GM12878 (cell line): ENCODE measurements around the gene LPCAT3. TPM values are rescaled to one million over a fixed set of nuclear protein-coding genes. Genes with fewer than 3 reads are reported as not detected.

Source experiments
- ATAC-seq: fragments of 200-7000 bp; cut with Tn5 transposase; 3 replicates; pipeline ENCODE4 v1.9.1; 2020; ENCODE audit warnings: mild to moderate bottlenecking, moderate library complexity
- BruUV-seq: library from RNA; stranded (reverse); fragments of 400-500 nt; replicated peaks from 2 replicates; lab custom pipeline; 2021; lab: Mats Ljungman, UMichigan
- CTCF ChIA-PET: fragments of 300-600 bp; sonication (Branson Sonifier 250); formaldehyde crosslinking; extraction: SDS; loops from one replicate; lab custom pipeline; 2021; ENCODE audit warnings: inconsistent platforms; lab: Yijun Ruan, JAX
- POLR2A ChIA-PET: fragments of 350-600 bp; formaldehyde crosslinking; extraction: SDS; loops from one replicate; lab custom pipeline; 2021; ENCODE audit warnings: inconsistent platforms; lab: Charles Lee
- RAD21 ChIA-PET: fragments of 300-600 bp; sonication (Branson Sonifier 250); formaldehyde crosslinking; loops from one replicate; lab custom pipeline; 2023; ENCODE audit warnings: antibody characterized with exemption; ENCODE audit not compliant: unreplicated experiment; lab: Charles Lee
- SMC1A ChIA-PET: fragments of 300-600 bp; sonication (Branson Sonifier 250); formaldehyde crosslinking; loops from one replicate; lab custom pipeline; 2023; ENCODE audit not compliant: unreplicated experiment, uncharacterized antibody; lab: Charles Lee
- DNase-seq: peaks from one replicate; pipeline ENCODE4 v3.0.0-alpha.2; 2011; ENCODE audit warnings: low read depth, low spot score
- FAIRE-seq: peaks from 3 replicates; lab custom pipeline; 2011; peaks lifted over from hg19 to GRCh38; lab: Jason Lieb, UNC
- H2AFZ ChIP-seq: 2 replicates; pipeline ENCODE4 v1.6.0; 2011; ENCODE audit warnings: low read depth, low read length, control low read depth; ENCODE audit not compliant: control insufficient read depth
- H3K27ac ChIP-seq: 2 replicates; pipeline ENCODE4 v1.5.1; 2011; ENCODE audit warnings: control low read depth; ENCODE audit not compliant: control insufficient read depth, insufficient read depth
- H3K27me3 ChIP-seq, 2 experiments: replicated peaks in 1 of 2; 2 replicates each; pipeline versions ENCODE4 v1.6.0 to v1.6.1; 2011; ENCODE audit warnings: low read length in 1 of 2; ENCODE audit not compliant: control insufficient read depth in 2 of 2, insufficient read depth in 2 of 2
- H3K36me3 ChIP-seq, 2 experiments: 2 replicates each; pipeline ENCODE4 v1.5.1; 2011; ENCODE audit warnings: low read length in 1 of 2; ENCODE audit not compliant: control insufficient read depth in 2 of 2, insufficient read depth in 2 of 2
- H3K4me1 ChIP-seq: 2 replicates; pipeline ENCODE4 v1.6.1; 2011; ENCODE audit warnings: mild to moderate bottlenecking, low read length, moderate library complexity, mixed read lengths; ENCODE audit not compliant: control insufficient read depth, insufficient read depth
- H3K4me2 ChIP-seq: 2 replicates; pipeline ENCODE4 v1.6.0; 2011; ENCODE audit warnings: control low read depth; ENCODE audit not compliant: control insufficient read depth, insufficient read depth
- H3K4me3 ChIP-seq: fragments of 200-600 bp; sonication (generic); 2 replicates; pipeline ENCODE4 v1.5.1; 2016
- H3K79me2 ChIP-seq: 2 replicates; pipeline ENCODE4 v1.6.0; 2011; ENCODE audit warnings: low read length; ENCODE audit not compliant: control insufficient read depth, insufficient read depth
- H3K9ac ChIP-seq: 2 replicates; pipeline ENCODE4 v1.8.0; 2011; ENCODE audit warnings: low read length, control low read depth, mixed read lengths; ENCODE audit not compliant: control insufficient read depth, insufficient read depth
- H3K9me3 ChIP-seq: replicated peaks from 3 replicates; pipeline ENCODE4 v1.5.1; 2011; ENCODE audit warnings: mild to moderate bottlenecking, low read length; ENCODE audit not compliant: control insufficient read depth, insufficient read depth
- H4K20me1 ChIP-seq: 2 replicates; pipeline ENCODE4 v1.6.0; 2011; ENCODE audit not compliant: control insufficient read depth, insufficient read depth
- ATF7 ChIP-seq: fragments of 450-650 bp; IDR thresholded peaks from 2 replicates; pipeline ENCODE4 v1.6.1; 2016; ENCODE audit warnings: low read depth, mild to moderate bottlenecking
- BCL11A ChIP-seq: IDR thresholded peaks from 2 replicates; pipeline ENCODE4 v1.6.1; 2011; ENCODE audit warnings: low read depth, low read length
- CEBPZ ChIP-seq: fragments of 150-350 bp; IDR thresholded peaks from 2 replicates; pipeline ENCODE4 v1.6.1; 2016; ENCODE audit warnings: low read depth, low read length
- EP300 ChIP-seq, 2 experiments: fragments of 150-350 bp in 1 of 2; IDR thresholded peaks; 2 replicates each; pipeline ENCODE4 v1.6.1; 2011 to 2012; ENCODE audit warnings: low read depth in 2 of 2, low read length in 2 of 2, borderline replicate concordance in 1 of 2, improper control_type of control experiment in 1 of 2, inconsistent platforms in 1 of 2; ENCODE audit not compliant: control insufficient read depth in 1 of 2
- ETV6 ChIP-seq, 2 experiments: fragments of 450-650 bp in 1 of 2; IDR thresholded peaks in 1 of 2; conservative IDR thresholded peaks in 1 of 2; 2 replicates each; pipeline ENCODE4 v1.6.1; 2014; ENCODE audit warnings: antibody characterized with exemption in 1 of 2, borderline replicate concordance in 1 of 2, low read depth in 1 of 2, mild to moderate bottlenecking in 1 of 2, moderate library complexity in 1 of 2
- HDAC6 ChIP-seq: fragments of 200-600 bp; sonication (generic); IDR thresholded peaks from one replicate; pipeline ENCODE4 v1.8.0; 2017; ENCODE audit warnings: antibody characterized with exemption; ENCODE audit not compliant: unreplicated experiment
- IKZF2 ChIP-seq, 2 experiments: fragments of 450-650 bp; IDR thresholded peaks; 2 replicates each; pipeline ENCODE4 v1.6.1; 2017; ENCODE audit warnings: mild to moderate bottlenecking in 2 of 2, moderate library complexity in 2 of 2
- MTA2 ChIP-seq: fragments of 450-650 bp; IDR thresholded peaks from 2 replicates; pipeline ENCODE4 v1.6.1; 2016; ENCODE audit warnings: low read depth, mild to moderate bottlenecking, moderate library complexity
- NBN ChIP-seq: fragments of 450-650 bp; IDR thresholded peaks from 2 replicates; pipeline ENCODE4 v1.6.1; 2016
- NFIC ChIP-seq: IDR thresholded peaks from 2 replicates; pipeline ENCODE4 v1.6.1; 2012; ENCODE audit warnings: low read depth, mild to moderate bottlenecking, inconsistent platforms, low read length, moderate library complexity
- POLR2AphosphoS5 ChIP-seq: IDR thresholded peaks from 2 replicates; pipeline ENCODE4 v1.6.1; 2011; ENCODE audit warnings: mild to moderate bottlenecking, low read length, inconsistent platforms
- SIN3A ChIP-seq: IDR thresholded peaks from 2 replicates; pipeline ENCODE4 v1.6.1; 2012; ENCODE audit warnings: low read depth, low read length, improper control_type of control experiment
- SRF ChIP-seq, 2 experiments: IDR thresholded peaks; 2 replicates each; pipeline ENCODE4 v1.6.1; 2011; ENCODE audit warnings: low read depth in 2 of 2, low read length in 2 of 2, mild to moderate bottlenecking in 1 of 2, moderate library complexity in 1 of 2
- USF2 ChIP-seq: IDR thresholded peaks from 2 replicates; pipeline ENCODE4 v1.6.1; 2011; ENCODE audit warnings: low read depth, low read length, improper control_type of control experiment, borderline replicate concordance
- WRNIP1 ChIP-seq: IDR thresholded peaks from 2 replicates; pipeline ENCODE4 v1.6.1; 2011; ENCODE audit warnings: low read depth, low read length, improper control_type of control experiment, borderline replicate concordance
- ZNF217 ChIP-seq: fragments of 450-650 bp; IDR thresholded peaks from 2 replicates; pipeline ENCODE4 v1.6.1; 2017; ENCODE audit warnings: antibody characterized with exemption, mild to moderate bottlenecking
- ZNF24 ChIP-seq: fragments of 450-650 bp; IDR thresholded peaks from 2 replicates; pipeline ENCODE4 v1.6.1; 2017; ENCODE audit warnings: antibody characterized with exemption, mild to moderate bottlenecking
- ZNF687 ChIP-seq: fragments of 450-650 bp; IDR thresholded peaks from 2 replicates; pipeline ENCODE4 v1.6.1; 2017; ENCODE audit warnings: mild to moderate bottlenecking, moderate library complexity
- WGBS: methylation state at CpG from one replicate; pipeline ENCODE4 v1.1.6; 2016; ENCODE audit warnings: low lambda C conversion rate; ENCODE audit not compliant: insufficient replicate concordance, insufficient coverage; ENCODE audit errors: missing lambda C conversion rate; 5-methylcytosine and 5-hydroxymethylcytosine counted together
- in situ Hi-C: fragments of 300-500 bp; cut with MboI; formaldehyde crosslinking; loops from 9 replicates; pipeline ENCODE4 v1.14.3; 2018; ENCODE audit warnings: mixed read lengths
- intact Hi-C: fragments of 100-400 bp; cut with micrococcal nuclease; formaldehyde crosslinking; loops from one replicate; pipeline ENCODE4 v1.14.2; 2022; ENCODE audit not compliant: unreplicated experiment
- polyA plus RNA-seq, 11 experiments: library from polyadenylated mRNA; depleted of rRNA in 4 of 11; unstranded in 6 of 11; stranded (reverse) in 5 of 11; fragments of >200 nt; fragmentation: Nextera tagmentation in 4 of 11; fragmentation: Illumina TruSeq in 1 of 11; extraction: Ambion mirVana in 4 of 11; extraction: Trizol in 1 of 11; gene quantifications; 1 replicate in 1 of 11; 2 replicates in 10 of 11; pipeline versions ENCODE4 v1.2.1 to v1.2.3, GENCODE V29; 2011 to 2016; ENCODE audit warnings: inconsistent platforms in 2 of 11, missing spikeins in 2 of 11, low read depth in 1 of 11
- total RNA-seq, 4 experiments: library from RNA; depleted of rRNA in 3 of 4; stranded (reverse); fragments of >200 nt in 3 of 4; fragmentation: Illumina TruSeq in 1 of 4; extraction: Trizol in 1 of 4; gene quantifications; 2 replicates each; pipeline versions ENCODE4 v1.2.1 to v1.2.3, GENCODE V29; 2013 to 2021

The LPCAT3 gene
- total and polyA plus RNA-seq, 10 of the 15 experiments (the other 5 are each of a cell fraction or from before 2014, with no cell fraction given) = 2.6 to 48.3 (median 23.0) TPM

GRCh38 chr12:7034464-7034863, 16.2 kb upstream of the LPCAT3 start:
- Histone ChIP-seq H3K9ac (no peak overlapping the region), H3K4me2 (no peak overlapping the region), H4K20me1 (no peaks in the 10 kb centered on the region), H3K4me3 (no peak overlapping the region), H3K79me2 (no peaks in the 10 kb centered on the region), H3K4me1 (no peaks in the 10 kb centered on the region), H3K9me3 (no peaks in the 10 kb centered on the region), H3K27me3 (no peaks in the 10 kb centered on the region), H2AFZ (no peak overlapping the region), H3K36me3 (no peaks in the 10 kb centered on the region), H3K27ac (no peak overlapping the region)
- in situ Hi-C loops (no loop called here), intact Hi-C loops (no loop called here)
- no peak for DNase-seq
- ATAC-seq = no peak
- ChIA-PET POLR2A (no interaction called here), RAD21 (no interaction called here), SMC1A (no interaction called here), CTCF (no interaction called here)
- WGBS = 6% methylated on average over 1 of the region's 1 CpG
- TF ChIP-seq EP300 (IDR thresholded peaks at IDR 0.05; ENCODE audit: borderline replicate concordance in 1 of 2, control insufficient read depth in 1 of 2, low read depth in 2 of 2, low read length in 2 of 2) (no peak), ZNF687 (no peak), POLR2AphosphoS5 (no peak), MTA2 (no peak), BCL11A (no peak), ATF7 (no peak), CEBPZ (no peak), USF2 (no peak), IKZF2 (IDR thresholded peaks at IDR 0.05) (no peak), SRF (IDR thresholded peaks at IDR 0.05; ENCODE audit: low read depth in 2 of 2, low read length in 2 of 2) (no peak), ETV6 (conservative IDR thresholded peaks at IDR 0.05 in 1 of 2, IDR thresholded peaks at IDR 0.05 in 1 of 2; ENCODE audit: borderline replicate concordance in 1 of 2, low read depth in 1 of 2) (no peak), ZNF24 (no peak), HDAC6 (no peak), NBN (no peak), ZNF217 (no peak), WRNIP1 (no peak), SIN3A (no peak), NFIC (no peak)
- FAIRE-seq = no peak
- no TSS peak for BruUV-seq
